OCI-LY1 (cell line): ENCODE results near the gene TEX14.

Source experiments
- CTCF ChIP-seq: fragments of 200-600 bp; sonication (generic), shearing (Covaris generic); IDR thresholded peaks from 2 replicates; pipeline ENCODE4 v1.5.1; 2017; ENCODE audit warnings: mild to moderate bottlenecking, antibody characterized with exemption, low read length, moderate library complexity, mixed read lengths
- EZH2 ChIP-seq: fragments of 200-600 bp; sonication (generic), shearing (Covaris generic); IDR thresholded peaks from 2 replicates; pipeline ENCODE4 v1.8.0; 2017; ENCODE audit warnings: borderline replicate concordance, mixed run types, mild to moderate bottlenecking, antibody characterized with exemption, low read length, moderate library complexity, mixed read lengths

GRCh38 chr17:58702708-58703107 is 10.9 kb upstream of the TEX14 start:
- no peak for TF ChIP-seq CTCF
- TF ChIP-seq EZH2: no peak
